NOMO-1 treated with dmso at 0.1 percent for 144 hours (cell line): ENCODE results near the gene DGKI.

Source experiments
- DNase-seq: peaks from one replicate; lab custom pipeline; 2025; ENCODE audit not compliant: unreplicated experiment; lab: John Stamatoyannopoulos, UW

The DGKI gene

GRCh38 chr7:137658190-137658900 is 188.4 kb downstream of the DGKI start:
- DNase-seq = no peak

GRCh38 chr7:137657476-137658189 is 189.1 kb downstream of the DGKI start:
- no peak for DNase-seq

- no peak for DNase-seq
These were observed 189.9 kb downstream of the DGKI start for GRCh38 chr7:137656850-137657232.

GRCh38 chr7:137656227-137656849 is 190.4 kb downstream of the DGKI start:
- DNase-seq = peak; percentile 2

GRCh38 chr7:137655804-137656203 is 191.0 kb downstream of the DGKI start:
- no peak for DNase-seq

- DNase-seq = no peak
These were observed 194.1 kb downstream of the DGKI start for GRCh38 chr7:137652721-137653120.

GRCh38 chr7:137647905-137648565 is 198.7 kb downstream of the DGKI start:
- DNase-seq = no peak

GRCh38 chr7:137642472-137642871 is 204.3 kb downstream of the DGKI start:
- peak; percentile 19 for DNase-seq

- DNase-seq = no peak
These were observed 204.7 kb downstream of the DGKI start for GRCh38 chr7:137642031-137642430.

- DNase-seq = no peak
These were observed 210.4 kb downstream of the DGKI start for GRCh38 chr7:137636376-137636775.

GRCh38 chr7:137635874-137636273 is 210.9 kb downstream of the DGKI start:
- no peak for DNase-seq

GRCh38 chr7:137635132-137635531 is 211.6 kb downstream of the DGKI start:
- DNase-seq = no peak

- no peak for DNase-seq
These were observed 212.4 kb downstream of the DGKI start for GRCh38 chr7:137634356-137634755.

GRCh38 chr7:137633133-137633532 is 213.6 kb downstream of the DGKI start:
- DNase-seq = no peak

- DNase-seq = no peak
These were observed 218.6 kb downstream of the DGKI start for GRCh38 chr7:137628216-137628615.

- no peak for DNase-seq
These were observed 220.2 kb downstream of the DGKI start for GRCh38 chr7:137626469-137627067.

GRCh38 chr7:137625197-137625596 is 221.6 kb downstream of the DGKI start:
- no peak for DNase-seq

- no peak for DNase-seq
These were observed 227.6 kb downstream of the DGKI start for GRCh38 chr7:137619181-137619580.

GRCh38 chr7:137618748-137619147 is 228.0 kb downstream of the DGKI start:
- DNase-seq = no peak

- DNase-seq = no peak
These were observed 233.7 kb downstream of the DGKI start for GRCh38 chr7:137613006-137613525.

- no peak for DNase-seq
These were observed 235.2 kb downstream of the DGKI start for GRCh38 chr7:137611606-137612005.
